ENCODE results near the gene SIK3. TPM values are rescaled to one million over a fixed set of nuclear protein-coding genes. Genes with fewer than 3 reads are reported as not detected.

The SIK3 gene
- total RNA-seq, 2 experiments from 2014 or later, result 81.4 to 86.1 TPM

DNA sequence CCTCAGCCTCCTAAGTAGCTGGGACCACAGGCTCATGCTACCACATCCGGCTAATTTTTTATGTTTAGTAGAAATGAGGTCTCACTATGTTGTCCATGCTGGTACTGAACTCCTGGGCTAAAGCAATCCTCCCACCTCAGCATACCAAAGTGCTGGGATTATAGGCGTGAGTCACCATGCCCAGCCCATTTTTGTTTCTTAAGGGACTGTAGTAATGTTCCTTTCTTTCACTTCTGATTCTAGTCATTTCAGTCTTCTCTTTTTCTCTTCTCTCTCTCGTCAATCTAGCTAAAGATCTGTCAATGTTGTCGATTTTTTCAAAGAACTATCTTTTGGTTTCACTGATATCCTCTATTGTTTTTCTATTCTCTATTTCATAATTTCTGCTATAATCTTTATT, 149.8 kb downstream of the SIK3 start:
- CTCF ChIA-PET, result interaction anchor here (1.2 kb wide), 1 partner anchor 12 kb away, joined by 3 read pairs; no protein-coding TSS in a partner anchor
- Histone ChIP-seq H3K36me3 (ENCODE audit: insufficient read depth, low read length) (peaks cover 25% of the 10 kb centered on the region), H3K27ac (ENCODE audit: low read depth in 1 of 2, low read length in 2 of 2) (no peak overlapping the region), H3K4me1 (ENCODE audit: insufficient read depth, low read length) (no peaks in the 10 kb centered on the region), H3K4me3 (ENCODE audit: low read length) (no peak overlapping the region), H3K9me3 (ENCODE audit: control insufficient read depth in 1 of 2, insufficient read depth in 1 of 2, low read length in 2 of 2) (no peaks in the 10 kb centered on the region), H3K27me3 (ENCODE audit: control insufficient read depth in 1 of 2, insufficient read depth in 2 of 2, low read length in 2 of 2) (no peaks in the 10 kb centered on the region)
- intact Hi-C loops (cut with DNase I, micrococcal nuclease), result no loop called here
- Mint-ChIP-seq H3K27ac (no peak overlapping the region), H3K27me3 (no peaks in the 10 kb centered on the region), H3K36me3 (ENCODE audit: low read depth) (peaks cover 78% of the 10 kb centered on the region), H3K4me3 (no peak overlapping the region), H3K4me1 (ENCODE audit: low read depth) (peaks cover 30% of the 10 kb centered on the region), H3K9me3 (no peaks in the 10 kb centered on the region)
- POLR2A ChIA-PET, result no interaction called here
- ATAC-seq (ENCODE audit: poor library complexity) (no peak), DNase-seq (peak in 1 of 14 experiments; percentile 38)
- TF ChIP-seq CTCF (IDR thresholded peaks at IDR 0.05), result no peak

GRCh38 chr11:116946414-116946813, 151.8 kb downstream of the SIK3 start:
- Mint-ChIP-seq H3K27me3 (no peaks in the 10 kb centered on the region), H3K9me3 (no peaks in the 10 kb centered on the region), H3K4me1 (ENCODE audit: low read depth) (peaks cover 34% of the 10 kb centered on the region), H3K36me3 (ENCODE audit: low read depth) (peaks cover 77% of the 10 kb centered on the region), H3K27ac (no peak overlapping the region), H3K4me3 (no peak overlapping the region)
- Histone ChIP-seq H3K4me1 (ENCODE audit: insufficient read depth, low read length) (no peaks in the 10 kb centered on the region), H3K9me3 (ENCODE audit: control insufficient read depth in 1 of 2, insufficient read depth in 1 of 2, low read length in 2 of 2) (no peaks in the 10 kb centered on the region), H3K27me3 (ENCODE audit: control insufficient read depth in 1 of 2, insufficient read depth in 2 of 2, low read length in 2 of 2) (no peaks in the 10 kb centered on the region), H3K36me3 (ENCODE audit: insufficient read depth, low read length) (peaks cover 25% of the 10 kb centered on the region), H3K4me3 (ENCODE audit: low read length) (no peak overlapping the region), H3K27ac (ENCODE audit: low read depth in 1 of 2, low read length in 2 of 2) (no peak overlapping the region)
- ATAC-seq (ENCODE audit: poor library complexity), result no peak
- CTCF ChIA-PET, result no interaction called here
- intact Hi-C loops (cut with DNase I, micrococcal nuclease), result no loop called here
- TF ChIP-seq CTCF (IDR thresholded peaks at IDR 0.05), result no peak
- DNase-seq, result no peak
- POLR2A ChIA-PET, result no interaction called here

- Mint-ChIP-seq H3K36me3 (ENCODE audit: low read depth) (peaks cover 41% of the 10 kb centered on the region), H3K9me3 (no peaks in the 10 kb centered on the region), H3K27me3 (no peaks in the 10 kb centered on the region), H3K4me1 (ENCODE audit: low read depth) (peaks cover 22% of the 10 kb centered on the region), H3K4me3 (no peak overlapping the region), H3K27ac (no peak overlapping the region)
- intact Hi-C loops (cut with DNase I, micrococcal nuclease), result no loop called here
- CTCF ChIA-PET, result no interaction called here
- Histone ChIP-seq H3K4me3 (ENCODE audit: low read length) (no peak overlapping the region), H3K9me3 (ENCODE audit: control insufficient read depth in 1 of 2, insufficient read depth in 1 of 2, low read length in 2 of 2) (no peaks in the 10 kb centered on the region), H3K36me3 (ENCODE audit: insufficient read depth, low read length) (peaks cover 12% of the 10 kb centered on the region), H3K27me3 (ENCODE audit: control insufficient read depth in 1 of 2, insufficient read depth in 2 of 2, low read length in 2 of 2) (no peaks in the 10 kb centered on the region), H3K27ac (ENCODE audit: low read depth in 1 of 2, low read length in 2 of 2) (no peak overlapping the region), H3K4me1 (ENCODE audit: insufficient read depth, low read length) (no peaks in the 10 kb centered on the region)
- POLR2A ChIA-PET, result no interaction called here
- ATAC-seq (ENCODE audit: poor library complexity), result no peak
- no peak for TF ChIP-seq CTCF (IDR thresholded peaks at IDR 0.05)
- no peak for DNase-seq
Measured at GRCh38 chr11:116939499-116939898, 158.7 kb downstream of the SIK3 start.

All from CD4-positive, alpha-beta T cell (primary cell).